ENCODE results near the gene RERE.
A peak's percentile ranks its signal among the peaks of the same experiment; 100 is the strongest.

RERE gene

GRCh38 chr1:8431019-8431418 lies 386.4 kb downstream of the RERE start:
- peak; percentile 44; the same call in 1 of the 2 replicates for TF ChIP-seq FEZF1 (tag by site-specific recombination; IDR thresholded peaks at IDR 0.05)
- no peak for TF ChIP-seq ZNF785 (tag by site-specific recombination; IDR thresholded peaks at IDR 0.05)
- POLR2A ChIA-PET, result interaction anchor here (0.6 kb wide), 1 partner anchor 11 kb away, joined by 4 read pairs; no protein-coding TSS in a partner anchor
- H3K27ac ChIP-seq (ENCODE audit: extremely low read depth, low read depth, low read length), result no peak overlapping the region
- H3K9me3 ChIP-seq (ENCODE audit: control insufficient read depth, insufficient read depth, low read depth, low read length), result no peaks in the 10 kb centered on the region
- no peaks in the 10 kb centered on the region for H3K4me1 ChIP-seq (ENCODE audit: control insufficient read depth, insufficient read depth, low read length)
- no peak overlapping the region for H3K4me3 ChIP-seq (ENCODE audit: low read depth, low read length)
- CTCF ChIA-PET, result no interaction called here
- H3K36me3 ChIP-seq (ENCODE audit: control insufficient read depth in 2 of 2, insufficient read depth in 1 of 2, low read length in 2 of 2), result no peaks in the 10 kb centered on the region

- no peak overlapping the region for H3K4me3 ChIP-seq (ENCODE audit: low read depth, low read length)
- no peaks in the 10 kb centered on the region for H3K36me3 ChIP-seq (ENCODE audit: control insufficient read depth in 2 of 2, insufficient read depth in 1 of 2, low read length in 2 of 2)
- CTCF ChIA-PET, result interaction anchor here (0.6 kb wide), 1 partner anchor 355 kb away, joined by 4 read pairs; no protein-coding TSS in a partner anchor
- TF ChIP-seq ZBTB20 (tag by site-specific recombination; IDR thresholded peaks at IDR 0.05), result no peak
- TF ChIP-seq EGR2 (tag by site-specific recombination; IDR thresholded peaks at IDR 0.05; ENCODE audit: low read depth), result no peak
- no peak for TF ChIP-seq ZNF148 (tag by site-specific recombination; IDR thresholded peaks at IDR 0.05; ENCODE audit: borderline replicate concordance)
- no peak for TF ChIP-seq ELK4 (IDR thresholded peaks at IDR 0.05; ENCODE audit: borderline replicate concordance, low read depth, low read length)
- no peak for TF ChIP-seq ZNF202 (tag by site-specific recombination; IDR thresholded peaks at IDR 0.05; ENCODE audit: borderline replicate concordance)
- no peak for TF ChIP-seq ZSCAN5A (tag by site-specific recombination; IDR thresholded peaks at IDR 0.05)
- TF ChIP-seq ZIC2 (tag by site-specific recombination; IDR thresholded peaks at IDR 0.05), result no peak
- no peak for TF ChIP-seq SCRT1 (tag by site-specific recombination; IDR thresholded peaks at IDR 0.05; ENCODE audit: borderline replicate concordance)
- no peak for TF ChIP-seq ZNF26 (tag by site-specific recombination; IDR thresholded peaks at IDR 0.05)
- no peak for TF ChIP-seq ZNF530 (tag by site-specific recombination; IDR thresholded peaks at IDR 0.05; ENCODE audit: low read depth)
- TF ChIP-seq MEIS1 (CRISPR knock-in tag; IDR thresholded peaks at IDR 0.05; ENCODE audit: borderline replicate concordance), result no peak
- no peak for TF ChIP-seq ZNF341 (tag by site-specific recombination; IDR thresholded peaks at IDR 0.05; ENCODE audit: low read depth)
- TF ChIP-seq ZNF549 (tag by site-specific recombination; IDR thresholded peaks at IDR 0.05), result no peak
- no peak overlapping the region for H3K27ac ChIP-seq (ENCODE audit: extremely low read depth, low read depth, low read length)
- POLR2A ChIA-PET, result no interaction called here
- H3K4me1 ChIP-seq (ENCODE audit: control insufficient read depth, insufficient read depth, low read length), result no peaks in the 10 kb centered on the region
- H3K9me3 ChIP-seq (ENCODE audit: control insufficient read depth, insufficient read depth, low read depth, low read length), result no peaks in the 10 kb centered on the region
Measured at GRCh38 chr1:8430476-8430875, 387.0 kb downstream of the RERE start.

Data from HEK293 (cell line).